Right ventricle myocardium inferior (tissue), 1 donor: ENCODE measurements around the gene EZR. TPM values are rescaled to one million over a fixed set of nuclear protein-coding genes. Genes with fewer than 3 reads are reported as not detected.

Experiments
- ATAC-seq: fragments of 200-7000 bp; cut with Tn5 transposase; one replicate; pipeline ENCODE4 v1.9.1; 2020; ENCODE audit warnings: mild to moderate bottlenecking, moderate library complexity
- DNase-seq: peaks from one replicate; pipeline ENCODE4 v3.0.0; 2021; ENCODE audit errors: missing footprints
- intact Hi-C: fragments of 100-400 bp; cut with DNase I; formaldehyde crosslinking; loops from one replicate; pipeline ENCODE4 v1.11.0; 2022
- total RNA-seq: library from RNA; stranded (reverse); fragmentation: NEBNext Ultra II Directional; extraction: Animal tissue kit (Norgen Biotek cat#: 25700); gene quantifications from one replicate; pipeline ENCODE4 v1.2.1, GENCODE V29; 2021
- donor health status: DM: no; HTN: yes; CAD: no; lungs with severe emphysema.

Gene EZR
- total RNA-seq, 1 donor from 2014 or later: 203 TPM

- intact Hi-C loops: loop anchor here (5.0 kb wide), 1 partner anchor 47 kb away; the partner anchor contains the start of gene EZR
- DNase-seq (peak; percentile 81), ATAC-seq (peak; percentile 78)
These were observed 49.3 kb downstream of the EZR start for GRCh38 chr6:158769771-158770432.

DNA sequence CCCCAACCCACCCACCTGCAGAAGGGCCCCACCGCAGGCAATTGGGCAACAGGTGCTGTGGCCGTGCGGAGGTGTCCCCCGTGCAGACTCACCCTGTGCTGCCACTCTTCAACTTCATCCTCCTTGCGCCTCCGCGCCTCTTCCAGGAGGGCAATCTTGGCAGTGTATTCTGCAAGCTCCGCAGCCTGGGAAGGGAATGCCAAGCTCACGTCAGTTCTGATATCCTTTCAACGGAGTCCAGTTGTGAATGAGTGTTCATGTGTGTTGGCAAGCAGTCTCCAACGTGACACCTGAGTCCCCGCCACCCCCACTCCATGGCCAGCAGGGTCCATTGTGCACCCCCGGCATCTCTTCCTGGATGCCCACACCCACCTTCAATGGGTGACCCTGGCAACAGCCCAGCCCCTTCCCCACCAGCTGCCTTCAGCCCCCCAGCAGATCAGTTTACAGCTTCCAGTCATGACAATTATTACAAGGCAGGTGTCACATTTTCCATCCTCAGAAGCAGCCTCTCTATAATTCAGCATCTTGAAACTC lies 49.9 kb downstream of the EZR start:
- ATAC-seq (peak; percentile 49), DNase-seq (no peak)
- intact Hi-C loops: loop anchor here (5.0 kb wide), 1 partner anchor 48 kb away; the partner anchor contains the start of gene EZR

DNA sequence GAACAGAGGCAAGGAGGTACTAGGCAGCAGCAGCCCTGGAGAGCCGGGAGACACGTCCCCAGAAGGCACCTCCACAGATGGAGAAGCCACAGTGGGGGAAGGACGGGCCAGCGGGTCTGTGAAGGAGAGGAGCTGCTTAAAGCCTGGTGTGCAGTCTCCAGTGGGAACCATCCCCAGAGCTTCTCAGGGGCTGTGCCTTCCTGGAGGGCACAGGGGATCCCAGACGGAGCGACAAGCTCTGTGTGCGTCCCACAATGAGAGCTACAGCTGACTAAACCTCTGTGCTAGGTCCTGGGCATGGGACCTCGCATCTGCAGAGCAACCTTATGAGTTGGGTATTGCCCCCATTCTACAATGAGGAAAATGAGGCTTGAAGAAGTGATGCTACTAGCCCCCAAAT lies 50.7 kb downstream of the EZR start:
- ATAC-seq: no peak
- intact Hi-C loops: loop anchor here (5.0 kb wide), 1 partner anchor 49 kb away; the partner anchor contains the start of gene EZR
- no peak for DNase-seq

GRCh38 chr6:158767709-158768108 lies 51.5 kb downstream of the EZR start:
- ATAC-seq (no peak), DNase-seq (no peak)
- intact Hi-C loops: loop anchor here (5.0 kb wide), 1 partner anchor 50 kb away; the partner anchor contains the start of gene EZR

DNA sequence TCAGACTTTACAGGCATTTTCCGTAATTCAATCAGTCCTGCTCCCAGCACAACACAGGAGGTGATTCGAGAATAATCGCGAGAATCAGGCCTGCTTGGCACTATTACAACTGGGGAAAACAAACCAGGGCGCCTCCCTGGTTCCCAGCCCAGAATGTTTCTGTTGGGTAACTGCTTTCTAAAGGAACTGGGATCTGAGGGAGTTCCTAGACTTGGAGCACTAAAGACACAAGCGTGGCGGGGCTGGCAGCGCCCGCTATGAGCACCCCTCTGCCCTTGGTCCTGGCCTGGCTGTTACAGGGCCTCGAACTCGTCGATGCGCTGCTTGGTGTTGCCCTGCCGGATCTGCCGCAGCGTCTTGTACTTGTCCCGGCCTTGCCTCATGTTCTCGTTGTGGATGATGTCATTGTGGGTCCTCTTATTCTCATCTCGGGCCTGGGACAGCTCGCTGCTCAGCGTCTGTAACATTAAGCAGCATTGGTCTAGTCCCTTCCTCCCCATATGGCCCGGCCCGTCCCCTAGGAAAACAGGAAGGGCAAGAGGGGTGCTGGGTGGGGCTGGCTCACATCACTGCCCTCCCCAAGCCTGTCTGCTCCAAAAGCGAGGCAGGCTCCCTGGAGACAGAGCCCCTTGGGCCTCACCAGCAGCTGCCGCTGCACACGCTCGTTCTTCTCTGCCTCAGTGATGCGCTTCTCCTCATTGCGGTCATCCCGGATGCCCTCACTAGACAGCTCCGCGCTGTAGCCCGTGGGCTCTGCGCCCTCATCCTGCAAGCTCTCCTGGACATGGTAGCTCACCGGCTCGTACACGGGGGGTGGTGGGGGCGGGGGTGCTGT lies 52.3 kb downstream of the EZR start:
- intact Hi-C loops: loop anchor here (5.0 kb wide), 1 partner anchor 50 kb away; the partner anchor contains the start of gene EZR
- DNase-seq: no peak

DNA sequence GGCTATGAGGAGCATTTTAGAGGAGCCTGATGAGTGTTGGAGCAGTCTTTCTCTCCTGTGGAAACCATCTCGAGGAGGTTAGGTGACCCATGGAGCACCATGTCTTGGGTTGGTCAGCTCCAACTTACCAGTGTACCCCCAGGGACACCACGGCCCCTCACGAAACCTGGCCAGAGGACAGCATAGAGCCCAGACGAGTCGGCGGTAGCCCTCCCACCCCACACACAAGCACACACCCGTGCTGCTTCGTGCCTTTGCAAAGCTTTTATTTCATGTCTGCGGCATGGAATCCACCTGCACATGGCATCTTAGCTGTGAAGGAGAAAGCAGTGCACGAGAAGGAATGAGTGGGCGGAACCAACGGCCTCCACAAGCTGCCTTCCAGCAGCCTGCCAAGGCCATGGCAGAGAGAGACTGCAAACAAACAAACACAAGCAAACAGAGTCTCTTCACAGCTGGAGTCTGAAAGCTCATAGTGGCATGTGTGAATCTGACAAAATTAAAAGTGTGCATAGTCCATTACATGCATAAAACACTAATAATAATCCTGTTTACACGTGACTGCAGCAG lies 53.6 kb downstream of the EZR start:
- intact Hi-C loops: loop anchor here (5.0 kb wide), 1 partner anchor 52 kb away; the partner anchor contains the start of gene EZR
- ATAC-seq: no peak
- no peak for DNase-seq

More for the DNA sequence above, 52.3 kb downstream of the EZR start:
- ATAC-seq: no peak

DNA sequence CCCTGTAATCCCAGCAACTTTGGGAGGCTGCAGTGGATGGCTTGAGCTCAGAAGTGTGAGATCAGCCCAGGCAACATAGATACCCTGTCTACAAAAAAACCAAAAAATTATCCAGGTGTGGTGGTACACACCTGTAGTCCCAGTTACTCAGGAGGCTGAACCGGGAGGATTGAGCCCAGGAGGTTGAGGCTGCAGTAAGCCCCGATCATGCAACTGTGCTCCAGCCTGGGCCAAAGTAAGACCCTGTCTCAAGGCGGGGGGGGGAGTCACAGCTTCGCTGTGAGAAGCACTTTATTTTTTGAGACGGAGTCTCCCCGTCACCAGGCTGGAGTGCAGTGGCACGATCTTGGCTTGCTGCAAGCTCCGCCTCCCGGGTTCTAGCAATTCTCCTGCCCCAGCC lies 54.2 kb downstream of the EZR start:
- DNase-seq: no peak
- ATAC-seq: no peak
- intact Hi-C loops: loop anchor here (5.0 kb wide), 1 partner anchor 52 kb away; the partner anchor contains the start of gene EZR

DNA sequence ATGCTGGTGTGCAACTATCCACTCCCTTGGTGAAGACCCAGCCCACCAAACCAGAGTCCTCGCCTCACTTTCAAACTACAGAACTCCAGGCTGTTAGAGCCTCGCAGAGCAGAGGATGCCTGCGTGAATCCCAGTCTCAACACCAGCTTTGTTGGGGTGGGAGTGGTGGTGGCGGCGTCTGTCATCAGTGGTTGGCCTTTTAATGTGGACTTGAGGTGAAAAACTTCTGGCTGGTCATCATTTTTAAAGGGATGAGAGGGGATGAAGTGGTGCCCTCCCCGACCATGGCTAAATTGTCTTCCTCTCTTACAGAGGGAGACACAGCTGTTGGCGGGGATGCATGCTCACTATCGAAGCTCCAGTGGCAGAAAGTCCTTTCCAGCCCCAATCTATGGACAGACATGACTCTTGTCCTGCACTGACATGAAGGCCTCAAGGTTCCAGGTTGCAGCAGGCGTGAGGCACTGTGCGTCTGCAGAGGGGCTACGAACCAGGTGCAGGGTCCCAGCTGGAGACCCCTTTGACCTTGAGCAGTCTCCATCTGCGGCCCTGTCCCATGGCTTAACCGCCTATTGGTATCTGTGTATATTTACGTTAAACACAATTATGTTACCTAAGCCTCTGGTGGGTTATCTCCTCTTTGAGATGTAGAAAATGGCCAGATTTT lies 54.9 kb downstream of the EZR start:
- intact Hi-C loops: no loop called here
- ATAC-seq (no peak), DNase-seq (no peak)

- no peak for ATAC-seq
- intact Hi-C loops: no loop called here
- no peak for DNase-seq
These were observed 55.6 kb downstream of the EZR start for GRCh38 chr6:158763434-158764182.

GRCh38 chr6:158762787-158763433 lies 56.3 kb downstream of the EZR start:
- ATAC-seq (peak; percentile 67), DNase-seq (no peak)
- intact Hi-C loops: no loop called here

- DNase-seq: no peak
- ATAC-seq: no peak
- intact Hi-C loops: no loop called here
These were observed 57.4 kb downstream of the EZR start for GRCh38 chr6:158761746-158762145.

- ATAC-seq: no peak
- intact Hi-C loops: no loop called here
- no peak for DNase-seq
These were observed 58.4 kb downstream of the EZR start for GRCh38 chr6:158760618-158761250.

- no peak for DNase-seq
- intact Hi-C loops: no loop called here
These were observed 59.1 kb downstream of the EZR start for GRCh38 chr6:158759966-158760617.

GRCh38 chr6:158758941-158759479 lies 60.2 kb downstream of the EZR start:
- DNase-seq: no peak
- intact Hi-C loops: no loop called here
- no peak for ATAC-seq

More at GRCh38 chr6:158759966-158760617, 59.1 kb downstream of the EZR start:
- no peak for ATAC-seq

- no peak for DNase-seq
- no peak for ATAC-seq
- intact Hi-C loops: no loop called here
These were observed 60.7 kb downstream of the EZR start for GRCh38 chr6:158758451-158758860.

- DNase-seq (no peak), ATAC-seq (no peak)
- intact Hi-C loops: no loop called here
These were observed 61.4 kb downstream of the EZR start for GRCh38 chr6:158757753-158758090.
